GM10847 (cell line): ENCODE results near the gene RIPOR3.
A peak's percentile ranks its signal among the peaks of the same experiment; 100 is the strongest.

ENCODE experiments used
- POLR2A ChIP-seq: IDR thresholded peaks from 2 replicates; pipeline ENCODE4 v1.6.1; 2011; ENCODE audit not compliant: insufficient read length; ENCODE audit errors: extremely low read depth

The RIPOR3 gene

GRCh38 chr20:50690650-50691572, at the start of gene RIPOR3:
Gene RIPOR3 (minus strand): TSS chr20:50691542. CDS start chr20:50691128, 414 bp downstream.
- TF ChIP-seq POLR2A = no peak

- no peak for TF ChIP-seq POLR2A
Measured at GRCh38 chr20:50737352-50737751, 46.0 kb upstream of the RIPOR3 start.

- TF ChIP-seq POLR2A = no peak
Measured at GRCh38 chr20:50735813-50736212, 44.5 kb upstream of the RIPOR3 start.

- no peak for TF ChIP-seq POLR2A
Measured at GRCh38 chr20:50734730-50735679, 43.7 kb upstream of the RIPOR3 start.

- TF ChIP-seq POLR2A = no peak
Measured at GRCh38 chr20:50733644-50734349, 42.5 kb upstream of the RIPOR3 start.

- TF ChIP-seq POLR2A = no peak
Measured at GRCh38 chr20:50731930-50732690, 40.8 kb upstream of the RIPOR3 start.

GRCh38 chr20:50731055-50731929, 40.0 kb upstream of the RIPOR3 start, which contains the start of gene PARD6B:
Gene PARD6B (plus strand): TSS chr20:50731580. CDS start chr20:50731787, 207 bp downstream.
- peak; percentile 58 for TF ChIP-seq POLR2A

- peak; percentile 42 for TF ChIP-seq POLR2A
Measured at GRCh38 chr20:50730765-50731054, 39.4 kb upstream of the RIPOR3 start.

GRCh38 chr20:50729901-50730764, 38.8 kb upstream of the RIPOR3 start:
- no peak for TF ChIP-seq POLR2A

GRCh38 chr20:50728981-50729874, 37.9 kb upstream of the RIPOR3 start:
- no peak for TF ChIP-seq POLR2A

GRCh38 chr20:50728486-50728980, 37.2 kb upstream of the RIPOR3 start:
- TF ChIP-seq POLR2A = no peak

- no peak for TF ChIP-seq POLR2A
Measured at GRCh38 chr20:50727792-50728485, 36.6 kb upstream of the RIPOR3 start.
